GM19455 (cell line): ENCODE data around the gene MAPKAPK3.

Experiments used
- ATAC-seq: cut with Tn5 transposase; IDR thresholded peaks from one replicate; pipeline ENCODE4 v1.9.1; 2021; ENCODE audit not compliant: unreplicated experiment

Gene MAPKAPK3

DNA sequence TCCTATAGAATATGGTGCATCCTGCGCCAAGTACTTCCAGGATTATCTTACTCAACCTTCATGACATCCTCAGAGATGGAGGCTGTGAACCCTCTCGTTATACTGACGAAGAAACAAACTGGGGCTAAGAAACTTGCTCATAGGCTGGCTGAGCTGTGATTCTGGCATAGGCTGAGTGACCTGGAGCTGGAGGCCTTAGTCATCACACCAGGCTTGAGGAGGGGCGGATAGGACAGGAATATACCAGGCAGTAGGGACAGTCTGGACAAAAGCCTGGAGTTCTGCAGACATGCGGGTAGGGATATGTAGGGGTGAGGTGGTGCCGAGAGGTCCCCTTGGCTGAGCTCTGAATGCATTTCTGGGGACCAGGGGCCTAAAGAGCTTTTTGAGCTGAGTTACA, 29.6 kb upstream of the MAPKAPK3 start:
- no peak for ATAC-seq

GRCh38 chr3:50587806-50588758, 28.9 kb upstream of the MAPKAPK3 start:
- no peak for ATAC-seq

GRCh38 chr3:50588759-50589433, 28.1 kb upstream of the MAPKAPK3 start:
- no peak for ATAC-seq

GRCh38 chr3:50591196-50591741, 25.7 kb upstream of the MAPKAPK3 start:
- ATAC-seq = peak; percentile 15

GRCh38 chr3:50592568-50592967, 24.4 kb upstream of the MAPKAPK3 start:
- ATAC-seq = no peak

GRCh38 chr3:50594253-50594785, 22.6 kb upstream of the MAPKAPK3 start:
- ATAC-seq = no peak

- ATAC-seq = no peak
These were observed 17.7 kb upstream of the MAPKAPK3 start for GRCh38 chr3:50599115-50599715.

GRCh38 chr3:50599716-50600118, 17.2 kb upstream of the MAPKAPK3 start:
- ATAC-seq = no peak

DNA sequence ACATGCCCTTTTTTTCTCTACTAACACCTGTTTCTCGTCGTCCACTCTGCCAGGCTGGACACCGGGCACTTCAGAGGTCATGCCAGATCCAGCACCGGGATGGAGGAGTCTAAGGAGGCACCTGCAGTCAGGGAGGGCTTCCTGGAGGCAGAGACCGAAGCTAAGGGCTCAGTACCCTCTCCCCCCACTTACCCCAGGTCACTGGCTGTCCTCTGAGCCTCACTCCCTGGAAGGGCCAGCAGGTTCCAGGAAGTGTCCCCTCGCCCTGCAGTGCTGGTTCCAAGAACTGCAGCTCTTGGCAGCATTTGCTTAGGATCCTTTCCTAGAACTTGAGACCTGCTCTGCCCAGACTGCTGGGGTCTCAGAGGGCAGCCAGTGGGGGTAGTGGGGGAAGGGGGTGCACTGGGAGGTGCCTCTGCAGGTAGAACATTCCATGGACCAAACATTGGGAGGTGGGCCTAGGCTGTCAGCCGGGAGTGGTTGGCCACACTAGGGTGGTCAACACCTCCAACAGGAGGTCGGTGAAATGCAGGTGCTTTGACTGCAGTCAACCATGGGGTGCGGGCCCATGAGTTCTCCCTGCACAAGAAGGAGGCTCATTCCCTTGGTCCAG, 16.7 kb upstream of the MAPKAPK3 start:
- no peak for ATAC-seq

DNA sequence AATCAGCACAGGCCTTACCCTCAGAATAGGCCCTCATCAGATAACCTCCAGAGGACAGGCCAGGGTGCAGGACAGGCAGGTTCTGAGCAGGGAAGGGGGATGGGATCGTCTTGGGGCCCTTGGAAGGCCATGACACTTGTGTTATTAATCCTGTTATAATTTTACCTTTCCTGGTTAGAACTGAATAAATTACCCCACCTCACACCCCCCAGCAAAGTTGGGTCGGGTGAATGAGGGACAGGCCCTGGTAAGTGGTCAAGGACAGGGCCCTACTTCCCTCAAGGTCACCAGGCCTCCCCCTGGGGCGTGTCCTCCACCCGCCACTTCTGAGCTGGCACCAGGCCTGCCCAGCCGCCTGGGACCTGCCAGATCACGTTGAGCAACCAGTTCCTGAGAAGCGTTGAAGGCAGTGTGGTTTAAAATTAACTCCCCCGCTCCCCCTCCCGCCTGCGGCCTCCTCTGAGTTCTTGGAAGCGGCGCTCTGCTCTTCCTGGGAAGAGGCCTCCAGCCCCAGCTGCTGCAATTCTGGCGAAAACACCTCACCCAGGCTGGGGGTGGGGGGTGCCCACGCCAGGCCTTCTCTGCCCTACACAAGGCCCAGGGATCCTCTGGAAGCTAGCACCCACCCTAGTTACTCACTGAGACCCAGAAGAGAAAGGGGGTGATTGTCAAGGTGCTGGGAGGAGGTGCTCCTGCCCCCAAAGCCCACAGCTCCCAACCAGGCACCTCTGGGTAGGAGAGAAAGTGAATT, 15.9 kb upstream of the MAPKAPK3 start:
- no peak for ATAC-seq

GRCh38 chr3:50602595-50603191, 14.3 kb upstream of the MAPKAPK3 start:
- ATAC-seq = no peak

DNA sequence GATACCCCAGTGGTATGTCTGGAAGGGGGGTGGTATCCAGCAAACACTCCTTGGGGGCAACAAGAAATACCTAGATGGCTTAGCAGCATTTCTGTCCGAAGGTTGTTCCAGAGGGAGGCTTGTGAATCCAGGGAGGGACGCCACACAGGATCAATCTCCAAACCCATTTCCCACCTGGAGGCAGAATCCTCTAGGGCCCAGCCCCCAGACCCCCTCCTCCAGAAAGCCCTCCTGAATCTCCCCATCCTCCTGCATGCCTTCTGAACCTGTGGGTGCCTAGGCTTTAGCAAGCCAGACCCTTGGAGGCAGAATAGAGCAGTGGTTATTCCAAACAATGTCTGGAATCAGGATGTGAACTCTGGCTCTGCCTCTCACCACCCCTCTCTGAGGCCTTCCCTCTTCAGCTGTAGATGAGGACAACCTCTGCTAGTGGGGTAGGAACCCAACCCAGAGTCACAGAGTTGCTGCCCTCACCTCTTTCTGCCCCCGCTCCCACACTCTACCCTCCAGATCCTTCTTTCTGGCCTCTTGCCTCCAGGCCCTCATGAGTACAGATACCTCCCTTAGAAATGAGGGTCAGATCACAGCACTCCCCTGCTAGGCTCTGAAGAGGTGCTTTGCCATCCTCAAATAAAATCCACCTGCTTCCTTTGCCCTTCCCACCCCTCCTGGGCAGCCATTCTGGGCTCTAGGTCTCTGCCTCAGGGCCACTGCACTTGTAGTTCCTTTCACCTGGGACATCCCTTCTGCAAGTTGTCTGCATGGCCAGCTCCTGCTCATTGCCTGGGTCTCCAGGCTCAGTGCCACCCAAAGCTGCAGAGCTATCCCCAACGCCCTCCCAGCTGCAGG, 13.5 kb upstream of the MAPKAPK3 start:
- ATAC-seq = no peak

GRCh38 chr3:50604110-50604621, 12.8 kb upstream of the MAPKAPK3 start:
- no peak for ATAC-seq

DNA sequence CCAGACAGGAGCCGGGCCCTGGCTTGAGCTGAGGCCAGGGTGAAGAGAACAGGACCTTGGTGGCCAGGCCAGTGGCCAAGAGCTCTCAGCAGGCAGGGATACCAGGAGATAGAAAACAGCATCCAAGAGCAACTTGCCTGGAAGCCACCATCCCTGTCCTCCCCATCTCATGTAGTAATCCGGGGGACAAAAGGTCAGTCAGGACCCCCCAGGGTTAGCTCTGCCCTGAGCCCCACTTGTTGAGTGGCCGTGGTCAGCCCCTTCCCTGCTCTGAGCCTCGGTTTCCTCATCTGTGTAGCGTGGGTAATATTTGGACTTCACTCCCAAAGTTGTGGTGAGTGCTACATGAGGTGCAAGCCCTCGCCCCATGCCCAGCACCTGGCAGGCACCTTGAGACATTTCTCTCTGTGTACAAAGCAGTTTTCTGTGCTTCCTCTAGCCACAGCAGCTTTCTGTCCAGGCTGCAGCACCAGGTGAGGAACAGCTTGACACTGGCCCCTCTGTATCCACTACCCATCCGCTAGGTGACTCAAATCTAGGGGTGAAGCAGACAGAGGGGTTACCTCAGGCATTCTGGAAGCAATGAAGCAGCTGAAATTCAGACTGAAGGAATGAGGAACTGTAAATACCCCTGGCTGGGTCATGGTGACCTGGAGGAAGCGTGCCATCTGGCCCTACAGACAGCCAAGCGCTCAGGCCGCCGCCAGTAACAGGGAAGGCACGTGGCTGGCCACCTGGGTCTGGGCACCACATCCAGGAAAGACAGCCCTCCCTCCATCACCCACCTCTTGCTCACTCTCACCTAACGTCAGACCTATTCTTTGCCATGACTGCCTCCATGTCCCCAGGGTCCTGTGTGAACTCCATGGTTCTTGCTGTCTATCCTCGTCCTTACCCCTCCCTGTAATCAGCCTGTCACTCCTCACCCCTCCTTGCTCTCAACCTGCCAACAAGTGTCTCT, 12.0 kb upstream of the MAPKAPK3 start:
- ATAC-seq = no peak

DNA sequence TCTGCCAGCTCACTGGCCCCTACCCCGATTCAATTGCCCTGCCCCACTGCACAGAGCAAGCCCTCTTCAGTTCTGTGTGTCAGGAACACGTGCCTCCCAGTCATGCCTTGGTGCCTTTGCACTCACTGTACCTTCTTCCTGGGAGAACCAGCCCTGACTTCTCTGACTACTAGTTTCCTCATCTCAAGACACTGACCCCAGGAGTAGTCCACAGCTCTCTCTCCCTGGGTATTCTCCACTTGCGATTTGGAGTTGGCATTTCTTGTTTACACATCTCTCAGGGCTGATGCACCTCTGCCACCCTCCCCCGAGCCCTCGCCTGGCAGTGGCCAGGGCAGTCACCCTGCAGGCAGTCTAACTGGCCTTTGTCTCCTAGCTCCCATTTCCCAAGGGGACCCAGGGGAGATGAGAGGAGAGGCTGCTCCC, 11.0 kb upstream of the MAPKAPK3 start:
- no peak for ATAC-seq

DNA sequence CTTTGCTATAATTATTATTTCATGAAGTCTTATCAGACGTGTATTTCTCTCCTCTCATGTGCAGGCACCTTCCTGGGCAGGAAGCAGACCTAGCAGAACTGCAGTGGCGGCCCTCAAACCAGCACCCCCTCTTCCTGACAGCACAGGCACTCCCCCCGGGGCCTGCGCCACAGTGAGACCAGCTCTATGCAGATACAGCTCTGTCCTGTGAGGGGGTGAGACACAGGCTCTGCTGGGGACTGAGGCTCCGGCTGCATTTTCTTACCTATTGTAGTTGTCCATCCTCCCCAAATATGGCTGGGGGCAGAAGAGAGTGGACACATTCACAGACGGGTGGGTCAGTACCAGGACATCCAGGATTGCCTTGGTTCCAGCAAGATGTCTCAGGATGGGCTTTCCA, 10.4 kb upstream of the MAPKAPK3 start:
- ATAC-seq = no peak
